Neuron (in vitro differentiated cells): ENCODE measurements around the gene TPMT.
A peak's percentile ranks its signal among the peaks of the same experiment; 100 is the strongest.

Experiments used
- H2AFZ ChIP-seq: one replicate; pipeline ENCODE4 v1.6.1; 2013; ENCODE audit warnings: low read depth, mild to moderate bottlenecking, inconsistent platforms, low read length, moderate library complexity
- H3K27me3 ChIP-seq: one replicate; pipeline ENCODE4 v1.6.1; 2013; ENCODE audit warnings: low read length; ENCODE audit not compliant: insufficient read depth
- H3K36me3 ChIP-seq: one replicate; pipeline ENCODE4 v1.6.1; 2013; ENCODE audit warnings: low read length; ENCODE audit not compliant: insufficient read depth
- H3K4me1 ChIP-seq: one replicate; pipeline ENCODE4 v1.6.1; 2013; ENCODE audit warnings: low read length; ENCODE audit not compliant: insufficient read depth
- H3K4me3 ChIP-seq: 2 replicates; pipeline ENCODE4 v1.5.1; 2013; ENCODE audit warnings: mild to moderate bottlenecking, low read length, moderate library complexity
- H3K9me3 ChIP-seq: one replicate; pipeline ENCODE4 v1.6.1; 2013; ENCODE audit warnings: low read length

TPMT gene

DNA sequence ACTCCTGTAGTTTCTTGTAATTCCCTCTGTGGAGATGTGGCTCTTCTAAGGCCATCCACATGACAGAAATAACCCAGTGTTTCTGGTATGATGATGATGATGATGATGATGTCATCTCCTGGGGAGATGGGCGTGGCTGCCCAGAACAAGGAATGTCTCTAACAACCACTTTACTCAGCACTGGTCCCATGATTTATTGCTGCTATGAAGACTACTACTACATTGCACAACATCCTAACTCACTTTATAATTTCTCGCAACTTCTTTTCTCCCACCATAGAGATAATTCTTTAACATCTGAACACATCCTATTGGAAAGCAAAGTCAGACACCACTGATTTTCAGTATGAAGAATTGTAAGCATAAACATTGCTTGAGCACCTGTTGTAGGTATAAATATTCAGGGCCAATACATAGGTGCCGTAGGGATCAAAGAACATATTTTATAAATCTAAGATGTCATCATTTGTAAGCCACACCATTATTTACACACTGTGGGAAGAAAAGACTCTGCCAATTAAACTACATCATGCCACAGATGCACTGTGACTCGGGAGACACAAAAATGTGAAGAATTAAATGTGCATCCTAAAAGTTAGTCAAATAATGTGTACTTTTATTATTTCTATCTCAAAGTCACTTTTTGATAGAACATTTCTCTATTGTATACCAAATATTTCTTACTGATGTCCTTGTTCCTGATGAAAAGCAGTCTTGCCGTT, 6.4 kb downstream of the TPMT start:
- Histone ChIP-seq H3K9me3 (no peaks in the 10 kb centered on the region), H3K4me3 (no peak overlapping the region), H3K4me1 (peaks cover 7% of the 10 kb centered on the region), H3K27me3 (no peaks in the 10 kb centered on the region), H3K36me3 (peaks cover 2% of the 10 kb centered on the region), H2AFZ (no peak overlapping the region)

- H3K4me3 ChIP-seq, result no peak overlapping the region
Observed at GRCh38 chr6:18147616-18148015, 7.3 kb downstream of the TPMT start.

DNA sequence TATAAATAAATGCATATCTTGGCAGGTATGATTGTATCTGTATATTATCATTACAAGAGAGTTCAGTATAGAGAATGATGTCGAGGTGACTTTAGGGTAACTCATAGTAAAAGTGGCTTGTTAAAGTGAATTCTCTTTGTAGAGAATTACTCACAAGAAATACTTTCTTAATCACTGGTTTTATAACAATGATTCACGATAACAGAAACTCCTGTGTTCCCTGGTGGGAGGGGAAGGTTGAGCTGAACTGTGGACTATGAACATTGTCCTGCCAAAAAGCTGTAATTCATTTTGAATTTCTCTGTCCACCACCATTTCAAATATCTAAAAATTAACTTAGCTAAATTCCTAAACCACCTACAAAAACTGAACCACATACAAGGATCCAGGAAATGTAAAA, 7.7 kb downstream of the TPMT start:
- H3K9me3 ChIP-seq, result no peaks in the 10 kb centered on the region
- no peak overlapping the region for H2AFZ ChIP-seq
- H3K4me1 ChIP-seq, result no peaks in the 10 kb centered on the region
- no peak overlapping the region for H3K4me3 ChIP-seq
- no peaks in the 10 kb centered on the region for H3K27me3 ChIP-seq
- H3K36me3 ChIP-seq, result peaks cover 2% of the 10 kb centered on the region

More at GRCh38 chr6:18147616-18148015, 7.3 kb downstream of the TPMT start:
- H3K27me3 ChIP-seq, result no peaks in the 10 kb centered on the region
- H3K36me3 ChIP-seq, result peaks cover 2% of the 10 kb centered on the region
- no peaks in the 10 kb centered on the region for H3K9me3 ChIP-seq
- H2AFZ ChIP-seq, result no peak overlapping the region
- peaks cover 1% of the 10 kb centered on the region for H3K4me1 ChIP-seq

DNA sequence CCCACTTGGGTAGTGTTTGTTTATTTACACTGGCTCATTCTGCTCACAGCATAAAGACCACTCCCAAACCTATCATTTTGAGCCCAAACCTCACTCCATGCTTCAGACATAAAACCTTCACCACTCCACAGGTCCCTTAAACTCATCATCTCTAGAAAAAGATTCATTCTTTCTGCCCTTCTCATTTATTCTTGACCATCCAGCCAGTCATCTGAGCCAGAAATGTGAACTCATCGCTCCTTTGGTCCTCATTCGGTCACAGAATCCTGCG, 12.4 kb downstream of the TPMT start:
- Histone ChIP-seq H3K36me3 (peaks cover 8% of the 10 kb centered on the region), H3K4me3 (no peak overlapping the region), H3K27me3 (no peaks in the 10 kb centered on the region), H3K4me1 (no peaks in the 10 kb centered on the region), H3K9me3 (no peaks in the 10 kb centered on the region), H2AFZ (no peak overlapping the region)

- no peaks in the 10 kb centered on the region for H3K4me1 ChIP-seq
- H3K4me3 ChIP-seq, result no peak overlapping the region
- peaks cover 8% of the 10 kb centered on the region for H3K36me3 ChIP-seq
- no peaks in the 10 kb centered on the region for H3K27me3 ChIP-seq
- no peak overlapping the region for H2AFZ ChIP-seq
- no peaks in the 10 kb centered on the region for H3K9me3 ChIP-seq
Observed at GRCh38 chr6:18141805-18142590, 12.9 kb downstream of the TPMT start.

GRCh38 chr6:18139935-18140621, 14.8 kb downstream of the TPMT start:
- H3K9me3 ChIP-seq, result no peaks in the 10 kb centered on the region
- no peak overlapping the region for H2AFZ ChIP-seq
- no peaks in the 10 kb centered on the region for H3K27me3 ChIP-seq
- no peaks in the 10 kb centered on the region for H3K4me1 ChIP-seq
- no peak overlapping the region for H3K4me3 ChIP-seq
- peaks cover 12% of the 10 kb centered on the region for H3K36me3 ChIP-seq

DNA sequence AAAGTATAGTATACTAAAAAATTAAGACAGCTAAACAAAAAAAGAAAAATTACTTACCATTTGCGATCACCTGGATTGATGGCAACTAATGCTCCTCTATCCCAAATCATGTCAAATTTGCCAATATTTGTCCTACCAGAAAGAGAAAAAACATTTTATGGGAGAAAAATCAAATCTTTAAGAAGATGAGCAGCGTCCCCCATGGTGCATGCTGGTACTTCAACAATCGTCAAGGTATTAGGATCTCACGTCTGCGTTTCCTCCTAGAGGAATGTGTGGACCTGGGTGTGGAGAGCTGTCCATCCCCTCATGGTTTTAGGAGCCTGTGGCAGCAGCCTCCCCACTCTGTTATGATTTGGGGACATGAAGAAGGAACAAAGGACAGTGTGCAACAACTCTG, 16.0 kb downstream of the TPMT start:
- no peaks in the 10 kb centered on the region for H3K4me1 ChIP-seq
- no peak overlapping the region for H2AFZ ChIP-seq
- H3K36me3 ChIP-seq, result peaks cover 12% of the 10 kb centered on the region
- no peaks in the 10 kb centered on the region for H3K27me3 ChIP-seq
- H3K9me3 ChIP-seq, result no peaks in the 10 kb centered on the region
- H3K4me3 ChIP-seq, result no peak overlapping the region

GRCh38 chr6:18136260-18136659, 18.6 kb downstream of the TPMT start:
- Histone ChIP-seq H3K4me1 (no peaks in the 10 kb centered on the region), H3K4me3 (no peak overlapping the region), H3K27me3 (no peaks in the 10 kb centered on the region), H3K36me3 (peaks cover 10% of the 10 kb centered on the region), H2AFZ (no peak overlapping the region), H3K9me3 (no peaks in the 10 kb centered on the region)

DNA sequence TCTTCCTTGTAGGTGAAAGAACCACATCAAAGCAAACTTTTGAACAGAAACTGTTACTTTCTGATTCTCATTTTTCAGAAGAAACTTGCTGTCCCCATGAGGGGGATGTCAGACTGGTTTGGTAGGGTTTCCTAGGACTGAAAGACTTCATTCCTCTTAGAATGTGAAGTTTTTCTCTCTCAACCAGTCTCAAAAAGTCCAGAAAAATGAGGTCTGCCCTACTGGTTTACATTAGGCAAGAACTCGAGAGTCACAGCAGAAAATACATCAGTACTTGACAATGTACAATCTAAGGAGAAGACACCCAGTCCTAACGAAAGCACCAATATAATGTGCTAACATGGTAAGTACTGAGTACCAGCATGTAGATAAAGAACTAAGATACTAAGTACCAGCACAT, 19.7 kb downstream of the TPMT start:
- no peaks in the 10 kb centered on the region for H3K4me1 ChIP-seq
- H3K9me3 ChIP-seq, result no peaks in the 10 kb centered on the region
- no peak overlapping the region for H3K4me3 ChIP-seq
- peaks cover 10% of the 10 kb centered on the region for H3K36me3 ChIP-seq
- H2AFZ ChIP-seq, result no peak overlapping the region
- no peaks in the 10 kb centered on the region for H3K27me3 ChIP-seq

- no peaks in the 10 kb centered on the region for H3K9me3 ChIP-seq
- no peak overlapping the region for H3K4me3 ChIP-seq
- H3K4me1 ChIP-seq, result no peaks in the 10 kb centered on the region
- H3K27me3 ChIP-seq, result no peaks in the 10 kb centered on the region
- H2AFZ ChIP-seq, result no peak overlapping the region
- peaks cover 4% of the 10 kb centered on the region for H3K36me3 ChIP-seq
Observed at GRCh38 chr6:18132346-18132745, 22.5 kb downstream of the TPMT start.

DNA sequence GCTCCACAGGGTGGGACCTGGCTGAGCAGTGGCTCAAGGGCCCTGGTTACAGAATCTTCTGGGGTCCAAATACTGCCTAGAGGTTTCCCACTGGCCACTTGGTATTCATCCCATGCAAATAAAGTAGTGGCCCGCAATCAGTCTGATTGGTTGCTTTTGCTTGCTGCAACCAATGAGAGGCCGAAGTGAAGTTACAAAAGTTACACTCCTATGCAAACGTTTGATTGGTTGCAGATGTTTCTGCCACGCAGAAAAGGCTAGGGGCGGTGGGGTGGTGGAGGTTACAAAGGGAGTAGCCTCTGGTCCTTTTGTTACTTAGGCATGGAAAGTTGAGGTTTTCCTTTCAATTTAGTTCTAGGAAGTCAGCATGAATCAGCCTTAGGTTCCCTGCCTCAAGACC, 28.8 kb downstream of the TPMT start:
- no peak overlapping the region for H2AFZ ChIP-seq
- no peak overlapping the region for H3K4me3 ChIP-seq
- H3K36me3 ChIP-seq, result no peaks in the 10 kb centered on the region
- no peaks in the 10 kb centered on the region for H3K9me3 ChIP-seq
- H3K4me1 ChIP-seq, result no peaks in the 10 kb centered on the region
- H3K27me3 ChIP-seq, result no peaks in the 10 kb centered on the region

DNA sequence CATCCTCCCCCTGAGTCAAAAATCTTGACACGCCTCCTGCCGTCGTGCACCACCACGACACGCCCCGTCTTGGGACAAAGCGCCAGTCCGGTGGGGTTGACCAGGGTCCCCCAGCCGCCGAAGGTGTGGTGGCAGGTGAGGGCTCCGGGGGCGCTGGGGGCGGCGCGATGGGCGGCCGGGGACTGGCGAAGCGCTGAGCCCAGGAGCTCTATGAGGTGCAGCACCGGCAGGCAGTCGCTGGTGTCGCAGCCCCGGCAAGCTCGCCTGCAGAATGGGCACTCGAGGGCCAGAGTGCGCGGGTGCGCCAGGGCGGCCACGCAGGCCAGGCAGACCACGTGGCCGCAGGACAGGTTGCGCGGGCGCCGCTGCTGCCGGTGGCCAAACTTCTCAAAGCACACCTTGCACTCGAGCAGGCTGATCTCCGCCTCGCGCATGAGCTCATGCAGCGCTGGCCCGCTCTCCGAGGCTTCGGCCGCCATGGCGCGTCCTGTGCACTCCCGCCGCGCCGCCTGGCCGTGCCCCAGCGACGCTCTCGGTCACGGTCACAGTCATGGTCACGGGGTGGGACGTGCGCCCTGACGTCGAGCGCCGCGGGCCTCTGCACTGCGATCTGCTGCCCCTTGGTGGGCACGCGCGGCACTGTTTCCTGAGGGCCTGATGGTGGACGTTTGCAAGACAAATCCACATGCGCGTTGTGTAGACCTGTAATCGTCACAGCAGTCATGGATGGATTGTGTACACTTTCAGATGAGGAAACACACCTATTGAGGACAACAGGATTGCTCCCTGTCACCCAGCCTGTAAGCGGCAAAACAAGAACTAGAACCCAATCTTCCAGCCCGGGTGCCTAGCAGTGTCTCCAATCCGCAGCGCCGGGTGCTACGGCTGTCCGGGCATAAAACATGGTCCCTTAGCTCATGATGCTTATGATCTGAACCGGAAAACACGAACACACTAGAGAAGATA, 32.5 kb downstream of the TPMT start, which contains the start of gene NHLRC1:
Gene NHLRC1 (minus strand): TSS at position 550 of the 966 bp plus-strand sequence. CDS start 71 bp downstream, at position 479.
- Histone ChIP-seq H3K4me3 (peak within 1 kb of the TSS; percentile 23), H3K27me3 (no peaks in the 10 kb centered on the region)

More for the DNA sequence above, 32.5 kb downstream of the TPMT start, which contains the start of gene NHLRC1:
- H3K36me3 ChIP-seq, result no peaks in the 10 kb centered on the region
- H3K4me1 ChIP-seq, result no peaks in the 10 kb centered on the region
- no peaks in the 10 kb centered on the region for H3K9me3 ChIP-seq
- H2AFZ ChIP-seq, result peak within 1 kb of the TSS; percentile 31
